GM12874 (cell line): ENCODE measurements around the gene UBE2S.

Experiments used
- TF ChIP-seq, protein P1 (sequence below): IDR thresholded peaks from 2 replicates; pipeline ENCODE4 v1.5.1; 2011; ENCODE audit warnings: low read depth, mild to moderate bottlenecking, control low read depth, low read length, moderate library complexity; ENCODE audit not compliant: insufficient read depth

The UBE2S gene

DNA sequence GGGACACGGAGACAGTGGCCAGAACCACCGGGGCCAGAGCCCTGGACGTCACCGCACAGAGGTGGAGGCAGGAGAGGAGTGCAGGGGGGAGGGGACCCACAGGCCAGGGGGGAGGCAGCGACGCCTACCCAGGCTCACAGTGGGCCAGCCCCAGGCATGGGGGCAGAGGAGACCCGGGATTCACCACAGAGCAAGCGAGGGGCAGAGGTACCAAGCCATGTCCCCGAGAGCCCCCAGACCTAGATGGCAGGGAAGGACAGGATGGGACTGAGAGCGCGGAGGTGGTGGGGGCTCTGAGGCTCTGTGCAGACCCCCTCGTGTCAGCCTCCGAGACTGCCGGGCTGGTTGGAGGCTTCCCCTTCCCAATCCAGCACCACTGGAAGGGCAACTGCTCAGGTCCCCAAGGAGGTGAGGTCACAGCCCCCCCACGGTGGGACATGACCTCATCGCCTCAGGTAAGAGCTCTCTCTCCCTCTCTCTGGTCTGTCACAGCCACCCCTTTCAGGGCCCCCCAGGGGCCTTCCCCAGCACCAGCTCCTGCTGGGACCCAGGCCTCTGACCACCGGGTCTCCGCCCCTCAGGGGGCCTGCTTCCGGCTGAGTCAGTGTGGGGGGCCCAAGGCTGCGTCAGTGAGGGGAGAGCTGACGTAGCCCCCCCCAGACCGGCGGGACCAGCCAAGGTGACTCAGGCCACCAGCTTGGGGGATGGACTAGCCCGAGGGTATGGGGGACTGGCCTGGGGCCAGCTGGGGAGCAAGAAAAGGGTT is 35.1 kb downstream of the UBE2S start:
- TF ChIP-seq, protein P1, sequence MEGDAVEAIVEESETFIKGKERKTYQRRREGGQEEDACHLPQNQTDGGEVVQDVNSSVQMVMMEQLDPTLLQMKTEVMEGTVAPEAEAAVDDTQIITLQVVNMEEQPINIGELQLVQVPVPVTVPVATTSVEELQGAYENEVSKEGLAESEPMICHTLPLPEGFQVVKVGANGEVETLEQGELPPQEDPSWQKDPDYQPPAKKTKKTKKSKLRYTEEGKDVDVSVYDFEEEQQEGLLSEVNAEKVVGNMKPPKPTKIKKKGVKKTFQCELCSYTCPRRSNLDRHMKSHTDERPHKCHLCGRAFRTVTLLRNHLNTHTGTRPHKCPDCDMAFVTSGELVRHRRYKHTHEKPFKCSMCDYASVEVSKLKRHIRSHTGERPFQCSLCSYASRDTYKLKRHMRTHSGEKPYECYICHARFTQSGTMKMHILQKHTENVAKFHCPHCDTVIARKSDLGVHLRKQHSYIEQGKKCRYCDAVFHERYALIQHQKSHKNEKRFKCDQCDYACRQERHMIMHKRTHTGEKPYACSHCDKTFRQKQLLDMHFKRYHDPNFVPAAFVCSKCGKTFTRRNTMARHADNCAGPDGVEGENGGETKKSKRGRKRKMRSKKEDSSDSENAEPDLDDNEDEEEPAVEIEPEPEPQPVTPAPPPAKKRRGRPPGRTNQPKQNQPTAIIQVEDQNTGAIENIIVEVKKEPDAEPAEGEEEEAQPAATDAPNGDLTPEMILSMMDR, result no peak

GRCh38 chr19:55370305-55370988 is 37.1 kb downstream of the UBE2S start, which contains the start of gene IL11:
TSS of gene IL11 (minus strand) at chr19:55370463. CDS start at chr19:55370310, 153 bp downstream.
- TF ChIP-seq, protein P1, result no peak

- TF ChIP-seq, protein P1, result no peak
These were observed 37.8 kb downstream of the UBE2S start for GRCh38 chr19:55369653-55370304.

DNA sequence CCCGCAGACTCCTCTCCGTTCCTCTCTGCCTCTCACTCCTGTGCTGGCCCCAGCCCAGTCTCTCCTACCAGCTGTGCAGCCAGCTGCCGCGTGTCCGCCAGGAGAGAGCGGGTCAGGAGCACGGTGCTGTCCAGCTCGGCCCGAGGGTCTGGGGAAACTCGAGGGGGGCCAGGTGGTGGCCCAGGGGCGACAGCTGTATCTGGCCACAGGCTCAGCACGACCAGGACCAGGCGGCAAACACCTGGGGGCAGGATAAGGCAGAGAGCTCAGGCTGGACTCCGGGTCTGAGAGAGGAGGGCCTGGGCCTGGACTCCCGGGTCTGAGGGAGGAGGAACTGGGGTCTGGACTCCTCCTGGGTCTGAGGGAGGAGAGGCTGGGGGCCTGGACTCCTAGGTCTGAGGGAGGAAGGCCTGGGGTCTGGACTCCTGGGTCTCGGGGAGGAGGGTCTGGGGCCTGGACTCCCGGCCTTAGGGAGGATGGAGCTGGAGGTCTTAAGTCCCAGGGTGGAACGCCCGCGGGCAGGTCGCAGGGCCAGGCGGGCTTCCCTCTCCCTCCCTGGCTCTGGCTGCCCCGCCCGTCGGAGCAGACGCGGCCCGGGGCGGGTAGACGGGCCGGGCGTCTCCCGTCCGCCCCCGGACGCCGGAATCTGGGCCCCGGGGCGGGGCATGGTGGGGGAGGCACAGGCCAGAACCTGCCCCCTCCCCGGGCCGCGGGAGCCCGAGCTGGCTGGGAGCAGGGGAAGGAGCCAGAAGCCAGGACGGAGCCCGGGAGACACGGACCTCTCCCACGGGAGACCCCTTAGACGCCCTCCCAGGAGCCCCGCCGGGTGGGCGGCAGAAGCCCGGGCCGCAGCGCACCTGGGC is 38.7 kb downstream of the UBE2S start:
- TF ChIP-seq, protein P1, result no peak

- TF ChIP-seq, protein P1, result no peak
These were observed 39.5 kb downstream of the UBE2S start for GRCh38 chr19:55368106-55368505.

DNA sequence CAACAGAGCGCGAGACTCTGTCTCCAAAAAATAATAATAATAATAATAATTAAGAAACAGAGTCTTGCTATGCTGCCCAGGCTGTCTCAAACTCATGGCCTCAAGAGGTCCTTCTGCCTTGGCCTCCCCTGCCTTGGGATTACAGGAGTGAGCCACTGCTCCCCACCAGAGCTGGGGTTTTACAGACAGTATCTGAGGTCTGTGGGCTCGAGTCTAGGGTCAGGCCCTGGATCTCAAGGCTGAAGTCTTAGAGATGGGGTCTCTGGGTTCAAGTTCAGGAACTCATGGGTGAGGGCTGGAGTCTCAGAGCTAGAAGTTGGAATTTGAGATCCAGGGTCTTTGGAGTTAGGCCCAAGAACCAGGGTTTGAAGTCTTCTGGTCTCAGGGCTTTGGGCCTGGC is 40.8 kb downstream of the UBE2S start:
- TF ChIP-seq, protein P1, result no peak
